Activated CD4-positive, alpha-beta T cell treated with anti-CD3 and anti-CD28 coated beads for 48 hours (primary cell): ENCODE results near the gene CCDC17.

Experiments used
- DNase-seq: peaks from one replicate; pipeline ENCODE4 v3.0.0-alpha.2; 2020

CCDC17 gene

GRCh38 chr1:45623972-45624371 lies at the start of gene CCDC17:
CCDC17 (minus strand) TSS chr1:45624054; CDS start chr1:45623909, 145 bp downstream.
- no peak for DNase-seq

DNA sequence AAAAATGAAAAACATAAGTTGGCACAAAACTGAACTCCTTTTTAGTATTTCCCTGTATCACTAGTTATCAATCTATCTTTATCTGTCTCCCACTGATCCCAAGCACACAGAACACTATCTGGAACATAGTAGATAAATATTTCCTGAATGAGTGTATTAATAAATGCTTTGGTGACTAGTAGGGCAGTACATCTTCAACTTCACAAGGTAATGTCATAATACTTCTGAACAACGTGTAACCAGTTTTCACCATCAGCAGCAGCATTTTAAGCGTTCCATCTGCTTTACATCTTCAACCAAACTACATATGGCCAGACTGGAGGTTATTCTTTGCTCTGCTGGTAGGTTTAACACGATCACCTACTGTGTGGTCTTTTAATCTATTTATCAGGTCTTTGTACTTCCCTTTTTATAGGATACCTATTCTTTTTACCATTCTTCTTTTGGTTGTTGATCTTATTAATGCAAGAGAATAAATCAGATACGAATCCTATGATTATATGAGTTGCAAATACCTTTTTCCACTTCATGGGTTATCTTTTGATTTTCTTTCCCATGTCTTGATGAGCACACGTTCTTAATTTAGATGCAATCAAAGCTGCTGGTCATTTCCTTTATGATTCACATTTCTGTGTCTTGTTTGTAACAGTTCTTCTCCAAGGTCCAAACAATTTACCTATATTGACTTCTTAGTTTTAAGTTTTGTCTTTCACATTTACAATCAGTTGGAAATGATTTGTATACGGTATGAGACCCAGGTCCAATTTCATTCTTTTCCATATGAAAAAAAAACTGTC lies 46.2 kb upstream of the CCDC17 start:
- DNase-seq, result no peak

- DNase-seq, result no peak
Measured at GRCh38 chr1:45669379-45669778, 45.5 kb upstream of the CCDC17 start.

DNA sequence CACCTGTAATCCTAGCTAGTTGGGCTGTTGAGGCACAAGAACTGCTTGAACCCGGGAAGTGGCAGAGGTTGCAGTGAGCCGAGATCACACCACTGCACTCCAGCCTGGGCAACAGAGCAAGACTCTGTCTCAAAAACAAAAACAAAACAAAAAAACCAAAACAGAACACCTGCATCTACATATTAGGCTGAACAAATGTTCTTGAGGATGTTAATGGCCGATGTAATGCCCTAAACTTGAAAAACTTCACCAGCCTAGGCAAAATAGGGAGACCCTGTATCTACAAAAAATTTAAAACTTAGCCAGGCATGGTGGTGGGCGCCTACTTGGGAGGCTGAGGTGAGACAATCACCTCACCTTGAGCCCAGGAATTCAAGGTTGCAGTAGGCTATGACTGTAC lies 44.7 kb upstream of the CCDC17 start:
- DNase-seq, result no peak

DNA sequence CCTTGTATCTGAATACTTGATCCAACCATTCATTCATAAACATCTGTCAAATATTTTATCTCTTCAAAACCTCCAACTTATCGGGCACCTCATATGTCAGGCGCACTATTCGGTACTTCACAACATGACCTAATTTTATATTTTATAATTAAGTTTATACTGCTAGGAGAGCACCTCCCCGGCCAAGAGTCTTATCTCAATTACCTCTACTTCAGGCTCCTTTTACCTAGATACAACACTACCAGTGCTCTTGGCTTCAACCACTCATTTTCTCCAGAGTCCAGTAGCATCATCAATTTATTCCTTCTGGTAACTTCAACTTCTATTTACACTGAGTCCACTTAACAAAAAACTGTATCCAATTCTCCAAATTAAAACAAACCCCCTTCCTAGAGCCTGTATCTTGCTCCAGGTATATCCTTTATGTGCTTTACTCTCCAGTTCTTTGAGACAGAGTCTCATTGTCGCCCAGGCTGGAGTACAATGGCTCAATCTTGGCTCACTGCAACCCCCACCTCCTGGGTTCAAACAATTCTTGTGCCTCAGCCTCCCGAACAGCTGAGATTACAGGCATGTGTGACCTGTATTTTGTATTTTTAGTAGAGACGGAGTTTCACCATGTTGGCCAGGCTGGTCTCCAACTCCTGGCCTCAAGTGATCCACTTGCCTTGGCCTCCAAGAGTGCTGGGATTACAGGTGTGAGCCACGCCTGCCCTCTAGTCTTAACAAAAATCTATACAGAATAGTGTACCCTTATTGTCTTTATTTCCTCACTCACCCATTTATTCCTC lies 43.7 kb upstream of the CCDC17 start:
- DNase-seq, result no peak

DNA sequence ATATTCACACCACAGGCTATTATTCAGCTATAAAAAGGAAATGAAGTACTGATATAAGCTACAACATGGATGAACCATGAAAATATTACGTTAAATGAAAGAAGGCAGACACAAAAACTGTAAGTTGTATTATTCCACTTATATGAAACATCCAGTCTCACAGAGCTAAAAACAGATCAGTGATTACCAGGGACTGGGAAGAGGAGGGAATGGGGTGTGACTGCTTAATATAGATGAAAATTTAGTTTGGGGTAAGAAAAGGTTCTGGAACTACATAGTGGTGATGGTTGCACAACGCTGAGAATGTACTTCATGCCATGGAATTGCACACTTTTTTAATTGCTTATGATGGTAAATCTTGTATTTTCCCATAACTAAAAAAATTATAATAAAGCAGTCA lies 43.0 kb upstream of the CCDC17 start:
- DNase-seq, result no peak

DNA sequence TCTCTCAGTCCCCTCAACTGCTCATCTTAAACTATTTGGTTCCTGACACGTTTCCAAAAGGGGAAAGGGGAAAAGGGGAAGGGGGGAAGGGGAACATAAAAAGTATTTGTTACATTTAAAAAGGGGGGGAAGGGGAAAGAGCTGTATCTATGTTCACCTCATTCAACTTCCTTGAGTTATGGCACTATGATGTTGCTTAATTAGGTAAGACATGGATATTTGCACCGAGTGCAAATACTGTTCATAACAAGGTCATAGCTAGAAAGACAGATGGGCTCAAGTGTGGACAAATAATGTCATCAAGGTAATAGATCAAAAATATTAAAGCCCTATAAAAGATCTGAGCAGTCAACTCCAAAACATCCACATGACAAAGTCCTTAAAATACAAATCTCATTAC lies 36.5 kb upstream of the CCDC17 start:
- no peak for DNase-seq

GRCh38 chr1:45659222-45659621 lies 35.4 kb upstream of the CCDC17 start:
- no peak for DNase-seq

DNA sequence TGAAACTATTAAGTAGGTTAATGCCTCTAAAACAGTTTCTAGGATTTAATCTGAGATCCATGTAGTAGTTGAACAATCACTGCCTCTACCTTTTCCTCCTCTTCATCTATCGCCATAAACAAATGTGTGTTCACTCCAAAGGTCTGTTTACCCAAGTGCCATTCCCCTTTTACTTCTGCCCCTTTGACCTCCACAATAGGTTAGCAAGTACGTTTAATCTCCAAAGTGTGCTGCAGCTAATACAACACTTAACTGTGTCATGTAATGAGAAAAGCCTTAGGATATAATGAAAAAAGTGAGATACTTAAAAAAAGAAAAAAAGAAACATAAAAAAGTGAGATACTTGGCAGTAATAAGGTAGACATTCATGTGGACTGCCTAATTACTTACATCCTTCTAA lies 34.3 kb upstream of the CCDC17 start:
- DNase-seq, result no peak

DNA sequence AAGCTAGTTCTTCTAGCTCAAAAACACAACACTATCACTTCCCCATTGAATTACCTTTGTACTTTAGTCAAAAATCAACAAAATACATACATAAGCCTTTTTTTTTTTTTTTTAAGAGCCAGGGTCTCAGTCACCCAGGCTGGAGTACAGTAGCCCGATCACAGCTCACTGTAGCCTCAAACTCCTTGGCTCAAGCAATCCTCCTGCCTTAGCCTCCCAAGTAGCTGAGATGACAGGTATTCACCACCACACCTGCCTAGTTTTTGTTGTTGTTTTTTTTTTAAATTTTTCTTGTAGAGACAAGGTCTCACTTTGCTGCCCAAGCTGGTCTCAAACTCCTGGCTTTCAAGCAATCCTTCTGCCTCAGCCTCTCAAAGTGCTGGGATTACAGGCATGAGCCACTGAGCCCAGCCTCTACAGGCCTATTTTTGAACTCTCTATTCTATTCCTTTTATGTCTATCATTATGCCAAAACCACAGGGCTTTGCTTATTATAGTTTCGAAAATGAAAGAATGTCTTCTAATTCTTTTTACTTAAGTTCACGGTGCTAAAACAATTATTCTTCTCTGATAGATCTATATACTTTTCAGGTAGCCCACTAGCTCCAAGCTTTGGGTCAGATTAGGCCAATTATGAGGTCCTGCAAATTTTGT lies 32.8 kb upstream of the CCDC17 start:
- DNase-seq, result no peak

GRCh38 chr1:45654540-45655280 lies 30.9 kb upstream of the CCDC17 start:
- peak; percentile 15 for DNase-seq

DNA sequence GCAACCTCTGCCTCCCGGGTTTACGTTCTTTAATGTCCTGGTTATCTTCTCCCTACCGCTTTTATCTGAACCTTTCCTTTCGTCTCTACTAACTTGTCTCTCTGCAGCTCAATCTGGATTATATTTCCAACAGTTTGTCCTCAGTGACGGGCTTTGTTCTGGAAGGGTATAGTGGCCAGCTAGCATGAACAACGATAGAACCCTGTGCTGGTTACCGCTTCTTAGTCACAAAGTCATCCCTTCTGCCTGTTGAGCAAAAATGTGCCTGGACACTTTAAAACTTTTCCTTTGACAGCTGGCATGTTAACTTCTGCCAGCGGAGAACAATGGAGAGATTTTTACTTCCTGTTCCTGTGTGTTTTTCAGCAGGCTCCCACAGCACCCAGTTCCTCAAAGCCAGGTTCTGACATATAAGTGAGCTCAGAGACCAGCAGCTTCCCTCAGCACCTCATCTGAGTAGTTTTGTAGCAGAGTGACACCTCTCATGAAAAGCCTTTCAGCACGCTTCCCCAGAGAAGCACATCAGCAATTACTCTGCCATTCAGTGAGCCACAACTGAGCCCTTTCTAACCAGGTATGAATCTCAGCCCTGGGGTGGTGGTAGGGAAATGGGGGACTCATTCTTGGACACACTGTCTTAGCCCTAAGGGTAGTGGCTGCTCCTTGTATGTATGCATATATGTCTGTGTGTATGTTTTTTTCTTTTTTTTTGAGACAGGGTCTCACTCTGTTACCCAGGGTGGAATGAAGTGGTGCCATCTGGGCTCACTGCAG lies 23.6 kb upstream of the CCDC17 start:
- DNase-seq, result no peak

- DNase-seq, result no peak
Measured at GRCh38 chr1:45644661-45645060, 20.8 kb upstream of the CCDC17 start.

DNA sequence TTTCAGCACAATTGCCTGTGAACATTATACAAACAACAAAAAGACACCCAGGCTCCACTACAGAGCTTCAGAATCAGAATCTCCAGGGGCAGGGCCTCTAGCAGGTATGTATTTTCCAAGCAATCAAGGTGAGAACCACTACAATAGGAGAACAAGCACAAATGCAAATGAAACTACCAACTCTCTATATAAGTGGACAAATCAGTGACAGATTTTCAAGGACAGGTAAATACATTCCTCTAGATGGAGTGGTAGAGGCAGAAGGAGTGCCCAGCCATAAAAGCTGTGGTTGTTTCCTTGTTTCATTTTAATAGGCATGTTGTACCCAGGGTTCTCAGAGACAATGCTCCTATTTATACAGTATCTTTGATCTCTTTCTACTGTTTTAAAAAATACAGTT lies 20.1 kb upstream of the CCDC17 start:
- no peak for DNase-seq

DNA sequence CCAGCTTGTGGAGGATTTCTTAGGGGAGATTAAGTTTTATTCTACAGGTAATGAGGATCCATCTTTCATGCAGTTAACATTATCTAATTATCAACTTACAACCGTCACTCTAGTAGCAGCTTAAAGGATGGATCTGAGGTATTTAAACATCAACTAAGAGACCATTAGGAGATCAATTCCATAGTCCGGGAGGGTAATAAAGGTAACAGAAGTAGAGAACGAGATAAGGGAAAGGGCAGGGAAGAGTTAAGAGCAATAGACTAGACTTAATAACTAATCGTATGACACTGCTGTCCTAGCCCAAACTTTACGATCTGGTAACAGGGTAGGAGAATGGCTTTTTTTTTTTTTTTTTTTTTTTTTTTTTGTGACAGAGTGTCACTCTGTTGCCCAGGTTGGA lies 19.5 kb upstream of the CCDC17 start:
- no peak for DNase-seq

DNA sequence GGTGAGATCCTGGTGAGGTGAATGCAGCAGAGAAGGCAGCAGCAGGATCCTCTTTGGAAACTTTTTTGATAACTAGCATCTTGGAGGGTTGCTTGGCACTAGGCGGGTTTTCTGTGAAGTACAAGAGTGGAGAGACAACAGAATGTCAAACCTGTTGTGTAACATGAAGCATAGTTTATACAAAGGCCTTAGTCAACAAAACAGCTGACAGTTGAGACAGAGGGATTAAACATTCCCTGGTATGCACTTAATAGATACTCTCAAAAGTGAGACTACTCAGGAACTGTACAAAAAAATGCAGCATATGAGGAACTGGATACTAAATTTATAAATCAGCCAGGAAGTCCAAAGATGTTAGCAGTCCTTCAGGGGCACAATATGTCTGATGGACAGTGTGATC lies 16.4 kb upstream of the CCDC17 start:
- no peak for DNase-seq

DNA sequence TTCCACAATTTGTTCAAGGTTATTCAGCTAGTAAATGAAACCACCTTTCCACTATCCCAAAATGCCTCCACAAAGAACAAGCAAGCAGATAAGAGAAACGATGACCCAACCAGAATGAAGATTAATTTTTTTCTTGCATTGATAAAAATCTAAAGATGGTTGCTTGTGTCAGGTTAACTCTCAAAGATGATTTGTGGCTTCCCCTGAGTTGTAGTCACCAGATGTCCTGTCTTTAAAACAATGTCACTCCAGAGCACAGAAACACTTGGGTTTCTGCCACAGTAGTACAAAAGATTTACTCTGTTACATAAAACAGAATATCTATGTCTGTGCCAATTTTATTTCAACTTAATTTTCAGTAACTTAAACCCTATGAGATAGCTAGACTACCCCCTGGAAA lies 11.4 kb upstream of the CCDC17 start:
- DNase-seq, result no peak

DNA sequence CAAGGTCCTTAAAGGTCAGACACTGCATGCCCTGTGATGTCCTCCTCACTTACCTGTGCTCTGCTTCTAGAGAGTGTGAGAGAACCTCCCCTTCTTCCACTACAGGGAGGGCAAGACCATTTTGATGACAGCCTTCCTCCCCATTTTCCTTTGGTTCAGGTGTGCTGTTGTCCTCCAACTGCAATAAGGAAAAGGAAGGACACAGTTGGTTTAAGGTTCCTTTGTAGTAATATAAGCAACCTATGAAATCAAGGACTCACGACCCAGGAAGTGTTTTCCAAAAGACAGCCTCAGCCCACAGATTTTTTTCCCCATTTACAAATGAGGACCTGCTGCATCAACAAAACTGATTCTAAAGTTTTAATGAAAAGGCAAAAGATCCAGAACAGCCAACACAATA lies 6.6 kb upstream of the CCDC17 start:
- DNase-seq, result no peak

GRCh38 chr1:45629035-45629434 lies 5.2 kb upstream of the CCDC17 start:
- no peak for DNase-seq

GRCh38 chr1:45622524-45623394 lies 1.1 kb downstream of the CCDC17 start:
- DNase-seq, result no peak

- no peak for DNase-seq
Measured at GRCh38 chr1:45621895-45622523, 1.8 kb downstream of the CCDC17 start.
